HEK293T (cell line): ENCODE results near the gene FBXL13.
"Not testable (repeated sequence)": the region's sequence is repeated elsewhere in the genome, so short reads cannot be mapped to it uniquely, and the experiment has no call there.

ENCODE experiments used
- ARNT ChIP-seq: fragments of 450-650 bp; IDR thresholded peaks from 2 replicates; pipeline ENCODE4 v1.6.1; 2017; ENCODE audit warnings: mild to moderate bottlenecking
- CTBP1 ChIP-seq: fragments of 450-650 bp; IDR thresholded peaks from 2 replicates; pipeline ENCODE4 v1.6.1; 2016; ENCODE audit warnings: borderline replicate concordance
- FOXA1 ChIP-seq: fragments of 450-650 bp; IDR thresholded peaks from 2 replicates; pipeline ENCODE4 v1.6.1; 2016; ENCODE audit warnings: mild to moderate bottlenecking
- FOXK2 ChIP-seq: fragments of 450-650 bp; IDR thresholded peaks from 2 replicates; pipeline ENCODE4 v1.6.1; 2016; ENCODE audit warnings: mild to moderate bottlenecking
- FOXM1 ChIP-seq: fragments of 450-650 bp; IDR thresholded peaks from 2 replicates; pipeline ENCODE4 v1.6.1; 2017; ENCODE audit warnings: mild to moderate bottlenecking, borderline replicate concordance
- HDGF ChIP-seq: fragments of 450-650 bp; IDR thresholded peaks from 2 replicates; pipeline ENCODE4 v1.6.1; 2017; ENCODE audit warnings: antibody characterized with exemption, borderline replicate concordance
- LEF1 ChIP-seq: fragments of 450-650 bp; IDR thresholded peaks from 2 replicates; pipeline ENCODE4 v1.6.1; 2017; ENCODE audit warnings: mild to moderate bottlenecking, borderline replicate concordance
- PKNOX1 ChIP-seq: fragments of 450-650 bp; IDR thresholded peaks from 2 replicates; pipeline ENCODE4 v1.6.1; 2016
- SP1 ChIP-seq: fragments of 450-650 bp; IDR thresholded peaks from 2 replicates; pipeline ENCODE4 v1.6.1; 2017
- SUZ12 ChIP-seq: fragments of 450-650 bp; IDR thresholded peaks from 2 replicates; pipeline ENCODE4 v1.6.1; 2016; ENCODE audit warnings: mild to moderate bottlenecking

GRCh38 chr7:103018295-103018694 lies 56.3 kb downstream of the FBXL13 start:
- not testable (repeated sequence) for TF ChIP-seq SUZ12, FOXM1, LEF1, SP1, PKNOX1, CTBP1, FOXK2, ARNT, HDGF, FOXA1
